Gastrocnemius medialis (tissue), 4 donors: ENCODE results near the gene CDKN2AIP. TPM values are rescaled to one million over a fixed set of nuclear protein-coding genes. Genes with fewer than 3 reads are reported as not detected.

ENCODE experiments used
- ATAC-seq, 2 donors: fragments of 150-250 bp; one replicate each; pipeline ENCODE4 v1.9.1; 2016
- DNase-seq, 2 donors: peaks; one replicate each; pipeline ENCODE4 v3.0.0-alpha.2; 2019
- H3K27ac ChIP-seq, 4 donors: fragments of 200-600 bp; sonication (generic); 1 replicate in 1 of 4; 2 replicates in 3 of 4; pipeline ENCODE4 v1.5.1; 2016 to 2018; ENCODE audit warnings: mild to moderate bottlenecking in 2 of 4, moderate library complexity in 1 of 4
- H3K27me3 ChIP-seq, 3 donors: fragments of 200-600 bp; sonication (generic) in 2 of 3; 1 replicate in 1 of 3; 2 replicates in 2 of 3; pipeline versions ENCODE4 v1.5.1 to v1.6.0; 2016 to 2019; ENCODE audit warnings: mild to moderate bottlenecking in 1 of 3, moderate library complexity in 1 of 3
- H3K36me3 ChIP-seq, 2 donors: fragments of 200-600 bp; sonication (generic) in 1 of 2; one replicate each; pipeline ENCODE4 v1.5.1; 2017 to 2018
- H3K4me1 ChIP-seq, 2 donors: fragments of 200-600 bp; sonication (generic) in 1 of 2; one replicate each; pipeline ENCODE4 v1.5.1; 2016 to 2017; ENCODE audit warnings: mild to moderate bottlenecking in 2 of 2
- H3K4me3 ChIP-seq, 4 donors: fragments of 200-600 bp; sonication (generic) in 3 of 4; 1 replicate in 1 of 4; 2 replicates in 3 of 4; pipeline ENCODE4 v1.5.1; 2016 to 2019; ENCODE audit warnings: mild to moderate bottlenecking in 2 of 4
- H3K9me3 ChIP-seq, 3 donors: fragments of 200-600 bp; sonication (generic) in 2 of 3; 1 replicate in 1 of 3; 2 replicates in 2 of 3; pipeline ENCODE4 v1.5.1; 2016 to 2019
- POLR2A ChIP-seq, 2 donors: fragments of 450-650 bp; IDR thresholded peaks; one replicate each; pipeline ENCODE4 v1.6.1; 2017; ENCODE audit warnings: antibody characterized with exemption in 2 of 2, mild to moderate bottlenecking in 2 of 2, moderate library complexity in 2 of 2
- in situ Hi-C, 4 donors: fragments of 200-750 bp; cut with MboI; loops; one replicate each; pipeline versions ENCODE4 v1.15.0 to v1.8.0; 2017; ENCODE audit warnings: low sequenced_read_pairs in 4 of 4
- intact Hi-C: fragments of 100-400 bp; cut with DNase I; formaldehyde crosslinking; loops from one replicate; pipeline ENCODE4 v1.15.1; 2023; ENCODE audit warnings: low total_unique reads
- total RNA-seq, 4 donors: library from RNA; depleted of rRNA; stranded (reverse); fragments of >200 nt; gene quantifications; one replicate each; pipeline versions ENCODE4 v1.1.0 to v1.2.3, GENCODE V29; 2016
- TF ChIP-seq, protein P1 (sequence below), 5 experiments: fragments of 450-650 bp in 3 of 5; fragments of 200-600 bp in 2 of 5; sonication (generic) in 2 of 5; IDR thresholded peaks in 4 of 5; conservative IDR thresholded peaks in 1 of 5; 1 replicate in 4 of 5; 2 replicates in 1 of 5; pipeline ENCODE4 v1.5.1; 2016 to 2019; ENCODE audit warnings: antibody characterized with exemption in 5 of 5, mild to moderate bottlenecking in 3 of 5, moderate library complexity in 3 of 5

The CDKN2AIP gene
- total RNA-seq, 4 donors from 2014 or later, result 9.2 to 17.3 (median 12.2) TPM

DNA sequence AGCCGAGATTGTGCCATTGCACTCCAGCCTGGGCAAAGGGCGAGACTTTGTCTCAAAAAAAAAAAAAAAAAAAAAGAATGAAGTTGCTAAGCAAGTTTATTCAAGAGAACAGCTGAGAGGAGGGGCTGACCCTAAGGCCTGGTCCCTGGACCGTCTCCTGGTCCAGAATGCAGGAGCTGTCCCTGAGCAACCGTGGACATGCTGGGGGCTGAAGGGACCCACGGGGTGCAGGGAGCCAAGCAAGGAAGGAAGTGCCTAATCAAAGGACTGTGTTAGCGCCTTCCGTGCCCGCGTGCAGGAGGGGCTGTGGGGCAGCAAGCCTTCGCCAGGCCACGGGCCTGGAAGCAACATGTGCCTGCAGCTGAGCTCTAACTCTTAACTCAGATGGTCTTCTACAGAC lies 39.1 kb upstream of the CDKN2AIP start:
- in situ Hi-C loops, result loop anchor here in 1 of 4 donors (25.0 kb wide), 3 partner anchors 93 to 468 kb away; partner anchors contain the start of genes CLDN22 and CLDN24
- no peak overlapping the region for H3K27ac ChIP-seq
- H3K9me3 ChIP-seq, result no peaks in the 10 kb centered on the region
- H3K4me3 ChIP-seq, result no peak overlapping the region
- ATAC-seq (no peak), DNase-seq (no peak)
- no peaks in the 10 kb centered on the region for H3K36me3 ChIP-seq
- intact Hi-C loops, result no loop called here
- H3K4me1 ChIP-seq, result no peaks in the 10 kb centered on the region
- H3K27me3 ChIP-seq, result no peaks in the 10 kb centered on the region
- TF ChIP-seq POLR2A (IDR thresholded peaks at IDR 0.05), result no peak
- TF ChIP-seq, protein P1, sequence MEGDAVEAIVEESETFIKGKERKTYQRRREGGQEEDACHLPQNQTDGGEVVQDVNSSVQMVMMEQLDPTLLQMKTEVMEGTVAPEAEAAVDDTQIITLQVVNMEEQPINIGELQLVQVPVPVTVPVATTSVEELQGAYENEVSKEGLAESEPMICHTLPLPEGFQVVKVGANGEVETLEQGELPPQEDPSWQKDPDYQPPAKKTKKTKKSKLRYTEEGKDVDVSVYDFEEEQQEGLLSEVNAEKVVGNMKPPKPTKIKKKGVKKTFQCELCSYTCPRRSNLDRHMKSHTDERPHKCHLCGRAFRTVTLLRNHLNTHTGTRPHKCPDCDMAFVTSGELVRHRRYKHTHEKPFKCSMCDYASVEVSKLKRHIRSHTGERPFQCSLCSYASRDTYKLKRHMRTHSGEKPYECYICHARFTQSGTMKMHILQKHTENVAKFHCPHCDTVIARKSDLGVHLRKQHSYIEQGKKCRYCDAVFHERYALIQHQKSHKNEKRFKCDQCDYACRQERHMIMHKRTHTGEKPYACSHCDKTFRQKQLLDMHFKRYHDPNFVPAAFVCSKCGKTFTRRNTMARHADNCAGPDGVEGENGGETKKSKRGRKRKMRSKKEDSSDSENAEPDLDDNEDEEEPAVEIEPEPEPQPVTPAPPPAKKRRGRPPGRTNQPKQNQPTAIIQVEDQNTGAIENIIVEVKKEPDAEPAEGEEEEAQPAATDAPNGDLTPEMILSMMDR (IDR thresholded peaks at IDR 0.05 in 4 of 5, conservative IDR thresholded peaks at IDR 0.05 in 1 of 5), result no peak

GRCh38 chr4:183407128-183407585 lies 37.3 kb upstream of the CDKN2AIP start:
- Histone ChIP-seq H3K36me3 (no peaks in the 10 kb centered on the region), H3K9me3 (no peaks in the 10 kb centered on the region), H3K27me3 (no peaks in the 10 kb centered on the region), H3K27ac (peak overlapping the region in 1 of 4 donors; percentile 15), H3K4me3 (peak overlapping the region; percentile 49 to 56 (median 52)), H3K4me1 (no peaks in the 10 kb centered on the region)
- no peak for TF ChIP-seq POLR2A (IDR thresholded peaks at IDR 0.05)
- TF ChIP-seq, protein P1 (IDR thresholded peaks at IDR 0.05 in 4 of 5, conservative IDR thresholded peaks at IDR 0.05 in 1 of 5), result peak; percentile 65 to 95 (median 85)
- DNase-seq, result peak; percentile 42 to 56
- intact Hi-C loops, result no loop called here
- in situ Hi-C loops, result loop anchor here in 1 of 4 donors (25.0 kb wide), 3 partner anchors 95 to 470 kb away; partner anchors contain the start of genes CLDN22 and CLDN24
- ATAC-seq, result peak; percentile 93 to 96

- intact Hi-C loops, result no loop called here
- Histone ChIP-seq H3K36me3 (no peaks in the 10 kb centered on the region), H3K27ac (peak overlapping the region in 1 of 4 donors; percentile 15), H3K27me3 (no peaks in the 10 kb centered on the region), H3K4me3 (peak overlapping the region in 3 of 4 donors; percentile 52 to 56 (median 53)), H3K4me1 (no peaks in the 10 kb centered on the region), H3K9me3 (no peaks in the 10 kb centered on the region)
- DNase-seq, result no peak
- in situ Hi-C loops, result loop anchor here in 1 of 4 donors (25.0 kb wide), 3 partner anchors 96 to 471 kb away; partner anchors contain the start of genes CLDN22 and CLDN24
- TF ChIP-seq, protein P1 (IDR thresholded peaks at IDR 0.05 in 4 of 5, conservative IDR thresholded peaks at IDR 0.05 in 1 of 5), result no peak
- TF ChIP-seq POLR2A (IDR thresholded peaks at IDR 0.05), result no peak
- no peak for ATAC-seq
Observed at GRCh38 chr4:183407635-183408464, 36.6 kb upstream of the CDKN2AIP start.

GRCh38 chr4:183408796-183409195 lies 35.6 kb upstream of the CDKN2AIP start:
- DNase-seq, result no peak
- Histone ChIP-seq H3K4me3 (no peak overlapping the region), H3K36me3 (no peaks in the 10 kb centered on the region), H3K27me3 (no peaks in the 10 kb centered on the region), H3K9me3 (no peaks in the 10 kb centered on the region), H3K4me1 (no peaks in the 10 kb centered on the region), H3K27ac (no peak overlapping the region)
- in situ Hi-C loops, result loop anchor here in 1 of 4 donors (25.0 kb wide), 3 partner anchors 96 to 471 kb away; partner anchors contain the start of genes CLDN22 and CLDN24
- intact Hi-C loops, result no loop called here
- no peak for ATAC-seq
- TF ChIP-seq POLR2A (IDR thresholded peaks at IDR 0.05), result no peak
- TF ChIP-seq, protein P1 (IDR thresholded peaks at IDR 0.05 in 4 of 5, conservative IDR thresholded peaks at IDR 0.05 in 1 of 5), result no peak
